ENCODE data around the gene MPP2.
"Not testable (repeated sequence)": the region's sequence is repeated elsewhere in the genome, so short reads cannot be mapped to it uniquely, and the experiment has no call there.

Gene MPP2

GRCh38 chr17:43932357-43932756, 25.0 kb upstream of the MPP2 start:
- TF ChIP-seq, protein P1, sequence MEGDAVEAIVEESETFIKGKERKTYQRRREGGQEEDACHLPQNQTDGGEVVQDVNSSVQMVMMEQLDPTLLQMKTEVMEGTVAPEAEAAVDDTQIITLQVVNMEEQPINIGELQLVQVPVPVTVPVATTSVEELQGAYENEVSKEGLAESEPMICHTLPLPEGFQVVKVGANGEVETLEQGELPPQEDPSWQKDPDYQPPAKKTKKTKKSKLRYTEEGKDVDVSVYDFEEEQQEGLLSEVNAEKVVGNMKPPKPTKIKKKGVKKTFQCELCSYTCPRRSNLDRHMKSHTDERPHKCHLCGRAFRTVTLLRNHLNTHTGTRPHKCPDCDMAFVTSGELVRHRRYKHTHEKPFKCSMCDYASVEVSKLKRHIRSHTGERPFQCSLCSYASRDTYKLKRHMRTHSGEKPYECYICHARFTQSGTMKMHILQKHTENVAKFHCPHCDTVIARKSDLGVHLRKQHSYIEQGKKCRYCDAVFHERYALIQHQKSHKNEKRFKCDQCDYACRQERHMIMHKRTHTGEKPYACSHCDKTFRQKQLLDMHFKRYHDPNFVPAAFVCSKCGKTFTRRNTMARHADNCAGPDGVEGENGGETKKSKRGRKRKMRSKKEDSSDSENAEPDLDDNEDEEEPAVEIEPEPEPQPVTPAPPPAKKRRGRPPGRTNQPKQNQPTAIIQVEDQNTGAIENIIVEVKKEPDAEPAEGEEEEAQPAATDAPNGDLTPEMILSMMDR (IDR thresholded peaks at IDR 0.05; ENCODE audit: insufficient read depth, low read depth, low read length, missing control alignments) = no peak
- no peak for DNase-seq (ENCODE audit: low read depth)
- H3K4me3 ChIP-seq (ENCODE audit: low read depth, low read length) = no peak overlapping the region

DNA sequence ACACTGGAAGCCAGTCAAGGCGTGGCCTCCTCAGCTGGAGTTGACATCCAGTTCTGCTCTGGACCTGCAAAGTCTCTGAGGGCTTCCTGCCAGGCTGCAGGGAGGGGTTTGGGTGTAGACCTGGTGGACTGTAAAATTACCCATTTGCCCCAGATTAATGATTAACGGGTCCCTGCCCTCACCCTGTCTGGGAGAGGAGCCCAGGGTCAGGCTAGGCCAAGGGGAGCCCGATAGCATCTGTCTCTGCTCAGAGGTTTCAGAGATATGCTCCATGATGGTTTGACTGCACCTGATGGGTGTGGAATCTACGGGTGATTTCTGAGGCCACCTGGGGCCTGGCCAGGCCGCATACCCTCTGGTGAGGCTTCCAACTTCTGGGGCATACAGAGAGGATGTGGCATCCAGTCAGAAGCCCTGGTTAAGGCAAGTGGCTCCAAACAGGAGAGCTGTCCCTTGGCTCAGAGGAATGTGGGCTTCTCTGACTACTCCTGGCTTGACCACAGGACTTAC, 23.8 kb upstream of the MPP2 start:
- TF ChIP-seq, protein P1 (IDR thresholded peaks at IDR 0.05; ENCODE audit: insufficient read depth, low read depth, low read length, missing control alignments) = no peak
- H3K4me3 ChIP-seq (ENCODE audit: low read depth, low read length) = no peak overlapping the region
- no peak for DNase-seq (ENCODE audit: low read depth)

DNA sequence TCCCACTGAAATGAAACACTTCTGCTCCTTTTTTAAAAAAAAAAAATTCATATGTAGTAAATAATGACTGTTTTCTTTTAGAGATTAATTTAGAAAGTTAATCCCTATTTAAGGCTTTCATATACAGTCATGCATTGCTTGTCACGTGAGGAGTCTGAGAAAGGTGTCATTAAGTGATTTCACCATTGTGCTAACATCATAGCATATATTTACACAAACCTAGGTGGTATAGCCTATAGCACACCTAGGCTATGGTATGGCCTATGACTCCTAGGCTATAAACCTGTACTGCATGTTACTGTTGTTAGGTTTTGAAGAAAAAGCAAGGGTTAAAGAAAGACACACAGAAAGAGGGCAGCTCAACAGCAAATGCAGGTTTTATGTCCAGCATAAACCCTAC, 21.3 kb upstream of the MPP2 start:
- TF ChIP-seq, protein P1 (IDR thresholded peaks at IDR 0.05; ENCODE audit: insufficient read depth, low read depth, low read length, missing control alignments) = no peak

DNA sequence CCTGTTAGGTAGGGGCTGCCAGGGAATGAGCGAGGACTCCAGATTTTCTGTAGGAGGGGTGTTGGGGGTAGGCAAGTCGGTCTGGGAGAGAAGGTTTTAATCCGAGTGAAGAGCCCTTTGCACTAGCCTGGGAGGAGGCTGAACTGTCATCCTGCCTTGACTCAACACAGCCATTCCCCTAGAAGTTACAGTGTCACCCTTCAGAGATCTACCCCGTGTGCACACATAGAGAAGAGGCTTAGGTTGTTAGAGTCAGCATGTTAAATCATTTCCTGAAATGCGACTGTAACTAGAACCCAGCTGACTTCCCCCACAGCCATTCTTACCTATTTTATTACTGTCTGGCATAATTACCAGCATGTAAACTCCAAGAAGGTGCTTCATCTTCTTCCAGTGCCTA, 20.6 kb upstream of the MPP2 start:
- not testable (repeated sequence) for DNase-seq (ENCODE audit: low read depth); H3K4me3 ChIP-seq (ENCODE audit: low read depth, low read length)

More for the DNA sequence above, 21.3 kb upstream of the MPP2 start:
- H3K4me3 ChIP-seq (ENCODE audit: low read depth, low read length) = no peak overlapping the region
- no peak for DNase-seq (ENCODE audit: low read depth)

- no peak overlapping the region for H3K4me3 ChIP-seq (ENCODE audit: low read depth, low read length)
- TF ChIP-seq, protein P1 (IDR thresholded peaks at IDR 0.05; ENCODE audit: insufficient read depth, low read depth, low read length, missing control alignments) = no peak
- DNase-seq (ENCODE audit: low read depth) = no peak
Observed at GRCh38 chr17:43927060-43927864, 19.9 kb upstream of the MPP2 start.

DNA sequence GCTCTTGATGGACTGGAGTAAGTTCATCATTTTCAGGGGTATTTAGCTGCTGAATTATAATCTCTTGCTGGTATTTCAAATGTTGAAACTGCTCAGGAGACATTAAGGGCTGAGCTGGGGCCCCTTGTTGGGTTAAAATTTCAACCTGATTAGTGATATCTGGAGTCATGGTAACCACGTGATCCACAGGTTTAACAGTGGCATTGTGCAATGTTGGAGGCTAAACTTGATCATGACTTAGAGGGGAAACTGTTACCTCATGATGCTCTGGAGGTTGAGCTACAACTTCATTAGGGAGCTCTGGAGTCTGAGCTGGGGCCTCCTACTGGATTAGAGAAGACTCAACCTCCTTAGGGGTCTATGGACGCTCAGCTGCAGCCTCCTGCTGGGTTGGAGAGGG, 17.2 kb upstream of the MPP2 start:
- no peak for DNase-seq (ENCODE audit: low read depth)
- no peak overlapping the region for H3K4me3 ChIP-seq (ENCODE audit: low read depth, low read length)
- TF ChIP-seq, protein P1 (IDR thresholded peaks at IDR 0.05; ENCODE audit: insufficient read depth, low read depth, low read length, missing control alignments) = no peak

- TF ChIP-seq, protein P1 (IDR thresholded peaks at IDR 0.05; ENCODE audit: insufficient read depth, low read depth, low read length, missing control alignments) = no peak
- no peak for DNase-seq (ENCODE audit: low read depth)
- H3K4me3 ChIP-seq (ENCODE audit: low read depth, low read length) = no peak overlapping the region
Observed at GRCh38 chr17:43920500-43921095, 13.3 kb upstream of the MPP2 start.
